GM21529 (cell line): Measurements from ENCODE around the gene CTXN1.
A peak's percentile ranks its signal among the peaks of the same experiment; 100 is the strongest.
"Not testable (repeated sequence)": the region's sequence is repeated elsewhere in the genome, so short reads cannot be mapped to it uniquely, and the experiment has no call there.

Source experiments
- ATAC-seq: cut with Tn5 transposase; IDR thresholded peaks from one replicate; pipeline ENCODE4 v1.9.1; 2021; ENCODE audit not compliant: unreplicated experiment

Gene CTXN1

GRCh38 chr19:7926727-7927604 is 1.0 kb upstream of the CTXN1 start:
- ATAC-seq, result no peak

DNA sequence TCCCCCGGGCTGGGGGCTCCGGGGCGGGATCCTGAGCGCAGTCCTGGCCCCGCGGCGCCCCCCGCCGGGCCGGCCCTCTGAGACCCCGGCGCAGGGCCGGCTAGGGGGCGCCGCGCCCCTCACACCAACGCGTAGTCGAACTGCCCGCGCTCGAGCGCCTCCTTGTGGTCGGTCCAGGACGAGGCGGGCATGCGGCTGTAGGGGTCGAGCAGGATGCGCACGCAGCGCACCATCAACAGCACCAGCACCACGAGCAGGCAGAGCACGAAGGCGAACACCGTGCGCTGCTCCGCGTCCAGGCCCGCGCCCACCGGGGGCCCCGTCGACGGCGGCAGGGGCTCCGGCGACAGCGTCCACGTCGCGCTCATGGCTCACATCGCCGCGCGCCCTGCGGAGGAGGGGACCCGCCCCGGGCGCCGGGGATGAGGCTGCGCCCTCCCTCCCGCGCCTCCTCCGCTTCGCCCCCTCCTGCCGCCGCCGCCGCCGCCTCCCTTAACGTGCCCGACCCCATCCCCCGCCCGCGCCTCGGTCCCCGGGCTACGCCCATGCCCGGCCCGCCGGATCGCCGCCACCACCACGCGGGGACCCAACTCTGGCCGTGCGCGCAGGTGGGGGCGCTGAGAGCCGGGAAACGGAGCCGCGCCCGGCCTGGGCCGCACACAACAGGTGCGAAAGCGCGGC is 624 bp downstream of the CTXN1 start:
- ATAC-seq, result no peak

GRCh38 chr19:7924651-7925170 is 1.2 kb downstream of the CTXN1 start:
- no peak for ATAC-seq

- no peak for ATAC-seq
Measured at GRCh38 chr19:7924241-7924640, 1.7 kb downstream of the CTXN1 start.

DNA sequence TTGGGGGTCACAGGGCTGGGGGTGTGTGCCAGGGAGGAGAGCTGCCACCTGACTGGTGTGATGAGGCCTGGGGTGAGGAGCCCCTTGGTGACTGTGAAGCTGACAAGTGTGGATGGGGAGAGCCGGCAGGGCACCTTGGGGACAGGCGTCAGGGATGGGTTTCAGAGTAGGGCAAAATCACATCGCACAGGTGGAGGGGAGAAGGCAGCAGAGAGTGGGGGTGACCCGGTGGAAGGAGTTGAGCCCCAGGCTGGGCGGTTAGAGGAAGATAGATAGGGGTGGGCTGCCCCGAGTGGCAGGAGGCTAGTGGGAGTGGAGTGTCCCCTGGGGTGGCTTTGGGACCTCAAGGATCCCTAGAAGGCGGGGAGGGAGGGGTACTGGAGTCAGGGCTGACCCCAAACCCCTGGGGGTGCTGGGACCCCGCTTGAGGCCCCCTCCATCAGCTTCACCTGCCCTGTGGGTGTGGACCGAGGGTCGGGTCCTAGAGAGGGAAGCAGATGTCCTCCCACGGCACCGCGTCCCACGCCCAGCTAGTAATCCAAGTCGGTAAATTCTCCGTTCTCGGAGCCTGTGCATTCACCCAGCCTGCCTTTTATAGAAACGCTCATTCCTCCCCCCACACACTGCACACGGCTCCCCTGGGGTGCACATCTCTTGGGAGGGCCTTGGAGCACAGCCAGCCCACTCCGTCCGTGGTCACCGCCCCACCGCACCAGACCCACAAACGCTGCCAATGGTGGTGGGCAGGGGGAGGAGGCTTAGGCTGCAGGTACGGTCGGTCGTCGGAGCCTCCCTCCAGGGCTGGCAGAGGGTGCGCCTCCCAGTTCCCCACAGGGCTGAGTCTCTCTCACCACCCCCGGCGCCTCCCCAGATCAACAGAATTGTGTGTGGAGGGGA is 2.4 kb downstream of the CTXN1 start:
- no peak for ATAC-seq

DNA sequence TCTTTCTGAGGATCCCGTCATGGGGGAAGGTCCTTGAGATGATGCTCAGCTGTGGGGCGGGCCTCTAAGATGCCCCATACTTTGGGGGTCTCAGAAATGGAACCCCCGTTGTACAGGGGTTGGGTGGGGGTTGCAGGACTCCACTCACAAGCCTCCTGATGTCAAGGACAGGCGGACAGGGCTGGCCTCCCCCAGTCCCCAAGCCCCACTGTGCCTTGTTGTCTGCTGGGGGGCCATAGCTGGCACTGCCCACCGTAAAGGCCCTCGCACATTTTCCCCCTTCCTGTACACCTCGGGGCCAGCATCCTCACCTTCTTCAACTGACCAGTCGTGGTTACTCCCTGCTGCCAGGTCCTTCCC is 3.1 kb downstream of the CTXN1 start:
- ATAC-seq, result no peak

GRCh38 chr19:7921967-7922835 is 3.7 kb downstream of the CTXN1 start:
- ATAC-seq, result no peak

DNA sequence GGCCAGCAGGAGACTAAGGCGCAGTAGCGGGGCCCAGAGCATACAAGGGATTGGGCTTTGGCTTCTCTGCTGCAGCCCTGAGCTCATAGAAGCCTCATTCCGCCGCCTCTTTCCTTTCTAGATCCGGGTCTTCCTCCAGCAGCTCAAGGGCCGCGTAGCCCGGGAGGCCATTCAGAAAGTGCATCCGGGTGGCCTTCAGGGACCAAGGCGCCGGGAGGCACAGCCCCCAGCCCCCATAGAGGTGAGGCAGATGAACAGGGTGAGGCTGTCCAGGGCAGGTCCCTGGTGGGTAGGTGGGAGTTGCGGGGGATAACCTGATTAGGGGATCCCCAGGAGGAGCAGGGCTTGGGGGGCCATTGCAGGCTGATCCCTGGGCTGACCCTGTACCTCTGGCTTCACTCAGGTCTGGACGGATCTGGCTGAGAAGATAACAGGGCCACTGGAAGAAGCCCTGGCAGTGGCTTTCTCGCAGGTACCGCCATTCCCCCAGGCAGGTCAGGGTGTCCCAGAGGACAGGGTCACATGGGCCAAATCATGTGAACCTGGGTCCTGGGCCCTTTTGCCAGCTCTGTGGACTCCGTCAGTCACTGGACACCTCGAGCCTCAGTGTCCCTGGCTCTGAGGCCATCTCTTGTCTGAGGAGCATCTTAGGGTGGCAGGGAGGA is 4.5 kb downstream of the CTXN1 start:
- ATAC-seq, result no peak

GRCh38 chr19:7920519-7921301 is 5.2 kb downstream of the CTXN1 start:
- ATAC-seq, result peak; percentile 38

- peak; percentile 44 for ATAC-seq
Measured at GRCh38 chr19:7919610-7920518, 6.1 kb downstream of the CTXN1 start, which contains the start of gene SNAPC2. SNAPC2 (plus strand) TSS chr19:7920338; CDS start chr19:7920367, 29 bp downstream.

DNA sequence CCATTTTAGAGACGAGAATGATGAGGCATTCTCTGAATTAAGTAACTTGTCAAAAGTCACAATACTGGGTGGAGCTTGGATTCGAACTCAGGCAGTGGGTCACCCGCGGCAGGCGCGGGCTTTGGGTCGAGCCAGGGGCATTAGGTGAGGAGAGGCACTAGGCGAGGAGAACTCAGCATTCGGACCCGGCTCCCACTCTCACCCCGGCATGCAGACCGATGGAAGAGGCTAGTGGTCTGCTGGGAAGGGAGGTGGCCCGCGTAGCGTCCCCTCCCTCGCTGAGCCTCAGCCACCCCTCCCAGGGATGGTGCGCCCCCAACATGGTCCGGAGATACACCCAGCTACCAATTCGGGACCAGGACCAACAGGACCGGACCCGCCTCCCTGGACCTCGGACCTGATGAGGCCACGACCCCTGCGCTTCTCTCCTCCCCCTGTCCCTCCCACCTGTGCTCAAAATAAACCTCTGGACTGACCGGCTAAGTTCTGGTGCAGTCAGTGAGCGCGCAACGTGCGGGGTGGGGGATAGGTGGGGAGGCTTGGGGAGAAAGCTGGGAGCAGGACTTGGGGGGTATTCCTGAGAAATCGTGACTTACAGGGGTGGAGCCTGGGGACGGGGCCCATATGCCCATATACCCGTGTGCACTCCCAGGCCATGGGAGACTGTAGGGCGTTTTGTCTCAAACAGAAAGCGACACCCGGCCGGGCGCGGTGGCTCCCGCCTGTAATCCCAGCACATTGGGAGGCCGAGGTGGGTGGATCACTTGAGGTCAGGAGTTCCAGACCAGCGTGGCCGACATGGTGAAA is 7.1 kb downstream of the CTXN1 start:
- no peak for ATAC-seq

GRCh38 chr19:7918062-7918614 is 7.8 kb downstream of the CTXN1 start:
- ATAC-seq, result not testable (repeated sequence)

- no peak for ATAC-seq
Measured at GRCh38 chr19:7917267-7918061, 8.5 kb downstream of the CTXN1 start.

DNA sequence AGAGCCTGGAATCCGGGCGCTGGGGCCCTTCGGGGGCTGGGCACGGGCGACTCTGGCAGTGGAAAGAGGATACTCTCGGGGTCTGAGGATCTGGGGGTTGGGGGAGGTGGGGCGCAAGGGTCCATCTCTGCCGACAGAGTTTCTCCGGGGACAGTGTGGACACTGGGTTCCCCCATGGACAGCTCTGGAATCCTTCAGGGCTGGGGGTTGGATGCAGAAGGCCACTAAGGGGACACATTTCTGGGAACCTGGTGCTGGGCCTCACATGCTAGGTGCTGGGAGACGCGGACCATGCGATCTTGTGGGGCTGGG is 9.0 kb downstream of the CTXN1 start:
- no peak for ATAC-seq

- ATAC-seq, result no peak
Measured at GRCh38 chr19:7916103-7916954, 9.6 kb downstream of the CTXN1 start.
